NAMALWA (cell line): ENCODE results near the gene TMEM237.

Experiments
- DNase-seq: peaks from one replicate; pipeline ENCODE4 v3.0.0-alpha.2; 2015; ENCODE audit warnings: low spot score

Gene TMEM237

GRCh38 chr2:201642086-201642578, 1.2 kb downstream of the TMEM237 start:
- DNase-seq: no peak

- DNase-seq: no peak
Measured at GRCh38 chr2:201639205-201639604, 4.1 kb downstream of the TMEM237 start.

- no peak for DNase-seq
Measured at GRCh38 chr2:201638326-201638725, 5.0 kb downstream of the TMEM237 start.

- no peak for DNase-seq
Measured at GRCh38 chr2:201633661-201634249, 9.5 kb downstream of the TMEM237 start.

- no peak for DNase-seq
Measured at GRCh38 chr2:201631041-201631440, 12.3 kb downstream of the TMEM237 start.

- DNase-seq: no peak
Measured at GRCh38 chr2:201630577-201630976, 12.7 kb downstream of the TMEM237 start.

GRCh38 chr2:201628545-201628944, 14.8 kb downstream of the TMEM237 start:
- DNase-seq: no peak

- no peak for DNase-seq
Measured at GRCh38 chr2:201622306-201622970, 20.9 kb downstream of the TMEM237 start.

GRCh38 chr2:201621293-201621999, 21.9 kb downstream of the TMEM237 start:
- no peak for DNase-seq

- no peak for DNase-seq
Measured at GRCh38 chr2:201618744-201619662, 24.3 kb downstream of the TMEM237 start.

GRCh38 chr2:201608021-201608420, 35.3 kb downstream of the TMEM237 start:
- DNase-seq: no peak

- DNase-seq: no peak
Measured at GRCh38 chr2:201607568-201607967, 35.7 kb downstream of the TMEM237 start.

GRCh38 chr2:201600906-201601305, 42.4 kb downstream of the TMEM237 start:
- no peak for DNase-seq

GRCh38 chr2:201597397-201597796, 45.9 kb downstream of the TMEM237 start:
- DNase-seq: no peak

GRCh38 chr2:201580486-201580885, 62.8 kb downstream of the TMEM237 start:
- no peak for DNase-seq

- no peak for DNase-seq
Measured at GRCh38 chr2:201579536-201579935, 63.8 kb downstream of the TMEM237 start.

GRCh38 chr2:201575971-201576370, 67.3 kb downstream of the TMEM237 start:
- no peak for DNase-seq

- no peak for DNase-seq
Measured at GRCh38 chr2:201574766-201575165, 68.5 kb downstream of the TMEM237 start.

GRCh38 chr2:201572846-201573508, 70.3 kb downstream of the TMEM237 start:
- peak; percentile 33 for DNase-seq
